HG03066 (cell line): ENCODE results near the gene TAF12.
"Not testable (repeated sequence)": the region's sequence is repeated elsewhere in the genome, so short reads cannot be mapped to it uniquely, and the experiment has no call there.

Source experiments
- ATAC-seq: cut with Tn5 transposase; IDR thresholded peaks from one replicate; pipeline ENCODE4 v1.9.1; 2021; ENCODE audit warnings: low read depth; ENCODE audit not compliant: unreplicated experiment

The TAF12 gene

GRCh38 chr1:28642847-28643635 is at the start of gene TAF12:
TSS of gene TAF12 (minus strand) at chr1:28643067. CDS start at chr1:28622081, 20,986 bp downstream.
- ATAC-seq, result peak; percentile 78

- ATAC-seq, result not testable (repeated sequence)
Measured at GRCh38 chr1:28691627-28692026, 48.8 kb upstream of the TAF12 start.

GRCh38 chr1:28684937-28685336 is 42.1 kb upstream of the TAF12 start:
- no peak for ATAC-seq

- ATAC-seq, result no peak
Measured at GRCh38 chr1:28682840-28683239, 40.0 kb upstream of the TAF12 start.

GRCh38 chr1:28680151-28680550 is 37.3 kb upstream of the TAF12 start:
- ATAC-seq, result no peak

GRCh38 chr1:28675924-28676257 is 33.0 kb upstream of the TAF12 start:
- no peak for ATAC-seq

GRCh38 chr1:28672971-28673370 is 30.1 kb upstream of the TAF12 start:
- not testable (repeated sequence) for ATAC-seq

- ATAC-seq, result no peak
Measured at GRCh38 chr1:28671254-28671780, 28.4 kb upstream of the TAF12 start.

GRCh38 chr1:28668956-28669723 is 26.3 kb upstream of the TAF12 start:
- ATAC-seq, result peak; percentile 38

- ATAC-seq, result peak; percentile 62
Measured at GRCh38 chr1:28668191-28668955, 25.5 kb upstream of the TAF12 start, which contains the start of gene GMEB1. TSS of gene GMEB1 (plus strand) at chr1:28668784. CDS start at chr1:28683613, 14,829 bp downstream.

- ATAC-seq, result no peak
Measured at GRCh38 chr1:28666806-28667205, 23.9 kb upstream of the TAF12 start.

GRCh38 chr1:28663871-28664470 is 21.1 kb upstream of the TAF12 start:
- ATAC-seq, result no peak

- ATAC-seq, result no peak
Measured at GRCh38 chr1:28656335-28656734, 13.5 kb upstream of the TAF12 start.

GRCh38 chr1:28655448-28656311 is 12.8 kb upstream of the TAF12 start:
- ATAC-seq, result not testable (repeated sequence)

- not testable (repeated sequence) for ATAC-seq
Measured at GRCh38 chr1:28653870-28654269, 11.0 kb upstream of the TAF12 start.

- ATAC-seq, result not testable (repeated sequence)
Measured at GRCh38 chr1:28653063-28653462, 10.2 kb upstream of the TAF12 start.

- ATAC-seq, result peak; percentile 59
Measured at GRCh38 chr1:28648474-28649198, 5.8 kb upstream of the TAF12 start, which contains the start of gene RNU11. TSS of gene RNU11 (plus strand) at chr1:28648600.

- ATAC-seq, result peak; percentile 65
Measured at GRCh38 chr1:28648008-28648473, 5.2 kb upstream of the TAF12 start.
